Measurements from ENCODE around the gene OPN5.

DNA sequence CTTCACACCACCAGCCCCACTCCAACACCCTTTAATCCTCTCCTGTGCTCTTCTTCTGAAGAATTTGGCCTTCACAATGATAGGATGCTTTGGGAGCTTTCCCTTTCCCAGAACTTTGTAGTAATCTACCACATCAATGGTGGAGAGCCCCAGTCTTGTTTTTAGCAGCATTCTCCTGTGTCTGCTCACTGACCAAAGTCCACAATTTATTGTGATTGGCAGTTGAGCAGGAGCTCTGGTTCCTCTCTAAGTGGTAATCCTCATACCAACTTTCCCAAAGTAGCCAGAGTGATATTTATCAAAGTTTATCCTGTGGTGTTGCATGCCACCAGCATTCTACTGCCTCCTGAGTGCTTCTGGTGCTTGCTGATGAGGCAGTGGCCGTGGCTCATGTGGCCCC, 29.0 kb upstream of the OPN5 start:
- TF ChIP-seq, protein P1, sequence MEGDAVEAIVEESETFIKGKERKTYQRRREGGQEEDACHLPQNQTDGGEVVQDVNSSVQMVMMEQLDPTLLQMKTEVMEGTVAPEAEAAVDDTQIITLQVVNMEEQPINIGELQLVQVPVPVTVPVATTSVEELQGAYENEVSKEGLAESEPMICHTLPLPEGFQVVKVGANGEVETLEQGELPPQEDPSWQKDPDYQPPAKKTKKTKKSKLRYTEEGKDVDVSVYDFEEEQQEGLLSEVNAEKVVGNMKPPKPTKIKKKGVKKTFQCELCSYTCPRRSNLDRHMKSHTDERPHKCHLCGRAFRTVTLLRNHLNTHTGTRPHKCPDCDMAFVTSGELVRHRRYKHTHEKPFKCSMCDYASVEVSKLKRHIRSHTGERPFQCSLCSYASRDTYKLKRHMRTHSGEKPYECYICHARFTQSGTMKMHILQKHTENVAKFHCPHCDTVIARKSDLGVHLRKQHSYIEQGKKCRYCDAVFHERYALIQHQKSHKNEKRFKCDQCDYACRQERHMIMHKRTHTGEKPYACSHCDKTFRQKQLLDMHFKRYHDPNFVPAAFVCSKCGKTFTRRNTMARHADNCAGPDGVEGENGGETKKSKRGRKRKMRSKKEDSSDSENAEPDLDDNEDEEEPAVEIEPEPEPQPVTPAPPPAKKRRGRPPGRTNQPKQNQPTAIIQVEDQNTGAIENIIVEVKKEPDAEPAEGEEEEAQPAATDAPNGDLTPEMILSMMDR (IDR thresholded peaks at IDR 0.05; ENCODE audit: poor library complexity): no peak
- TF ChIP-seq EZH2phosphoT487 (IDR thresholded peaks at IDR 0.05; ENCODE audit: low read depth, severe bottlenecking, unreplicated experiment): no peak
